ENCODE results near the gene ESRRB.

ESRRB gene

GRCh38 chr14:76339728-76340615, 36.0 kb upstream of the ESRRB start:
- no peak overlapping the region for H3K4me3 ChIP-seq (ENCODE audit: control insufficient read depth, low read depth, low read length)
- no peak for DNase-seq (ENCODE audit: low read depth)
- TF ChIP-seq CTCF (IDR thresholded peaks at IDR 0.05; ENCODE audit: control insufficient read depth, insufficient read depth, low read depth, low read length, missing control alignments) = no peak

- DNase-seq (ENCODE audit: low read depth) = no peak
- TF ChIP-seq CTCF (IDR thresholded peaks at IDR 0.05; ENCODE audit: control insufficient read depth, insufficient read depth, low read depth, low read length, missing control alignments) = no peak
Observed at GRCh38 chr14:76343386-76343785, 32.6 kb upstream of the ESRRB start.

GRCh38 chr14:76346391-76347160, 29.4 kb upstream of the ESRRB start:
- no peak for TF ChIP-seq CTCF (IDR thresholded peaks at IDR 0.05; ENCODE audit: control insufficient read depth, insufficient read depth, low read depth, low read length, missing control alignments)
- H3K4me3 ChIP-seq (ENCODE audit: control insufficient read depth, low read depth, low read length) = no peak overlapping the region
- no peak for DNase-seq (ENCODE audit: low read depth)

More at GRCh38 chr14:76343386-76343785, 32.6 kb upstream of the ESRRB start:
- H3K4me3 ChIP-seq (ENCODE audit: control insufficient read depth, low read depth, low read length) = no peak overlapping the region

GRCh38 chr14:76348898-76349297, 27.0 kb upstream of the ESRRB start:
- DNase-seq (ENCODE audit: low read depth) = peak; percentile 20
- no peak for TF ChIP-seq CTCF (IDR thresholded peaks at IDR 0.05; ENCODE audit: control insufficient read depth, insufficient read depth, low read depth, low read length, missing control alignments)
- H3K4me3 ChIP-seq (ENCODE audit: control insufficient read depth, low read depth, low read length) = no peak overlapping the region

- no peak for DNase-seq (ENCODE audit: low read depth)
- no peak overlapping the region for H3K4me3 ChIP-seq (ENCODE audit: control insufficient read depth, low read depth, low read length)
- TF ChIP-seq CTCF (IDR thresholded peaks at IDR 0.05; ENCODE audit: control insufficient read depth, insufficient read depth, low read depth, low read length, missing control alignments) = no peak
Observed at GRCh38 chr14:76349993-76350392, 25.9 kb upstream of the ESRRB start.

- DNase-seq (ENCODE audit: low read depth) = no peak
- no peak for TF ChIP-seq CTCF (IDR thresholded peaks at IDR 0.05; ENCODE audit: control insufficient read depth, insufficient read depth, low read depth, low read length, missing control alignments)
- no peak overlapping the region for H3K4me3 ChIP-seq (ENCODE audit: control insufficient read depth, low read depth, low read length)
Observed at GRCh38 chr14:76350671-76351070, 25.3 kb upstream of the ESRRB start.
